Measurements from ENCODE around the gene CCND2.
A peak's percentile ranks its signal among the peaks of the same experiment; 100 is the strongest.

Gene CCND2

GRCh38 chr12:4297617-4298016, 24.1 kb downstream of the CCND2 start:
- no peaks in the 10 kb centered on the region for H3K9me3 ChIP-seq
- H3K4me3 ChIP-seq: no peak overlapping the region
- no peaks in the 10 kb centered on the region for H3K36me3 ChIP-seq (replicated peaks)
- no peaks in the 10 kb centered on the region for H3K4me1 ChIP-seq
- DNase-seq (ENCODE audit: low spot score in 2 of 2): no peak
- no peaks in the 10 kb centered on the region for H3K27me3 ChIP-seq (ENCODE audit: low read depth)
- in situ Hi-C loops (cut with MboI; ENCODE audit: low sequenced_read_pairs): no loop called here

- no peaks in the 10 kb centered on the region; the same call in 1 of the 2 replicates for H3K36me3 ChIP-seq (replicated peaks)
- H3K4me1 ChIP-seq: no peaks in the 10 kb centered on the region
- no peak for DNase-seq (ENCODE audit: low spot score in 2 of 2)
- H3K9me3 ChIP-seq: no peaks in the 10 kb centered on the region
- no peaks in the 10 kb centered on the region for H3K27me3 ChIP-seq (ENCODE audit: low read depth)
- in situ Hi-C loops (cut with MboI; ENCODE audit: low sequenced_read_pairs): loop anchor here (10.0 kb wide), 1 partner anchor 234 kb away; the partner anchor contains the start of gene RAD51AP1
- H3K4me3 ChIP-seq: no peak overlapping the region
Measured at GRCh38 chr12:4300883-4301282, 27.3 kb downstream of the CCND2 start.

DNA sequence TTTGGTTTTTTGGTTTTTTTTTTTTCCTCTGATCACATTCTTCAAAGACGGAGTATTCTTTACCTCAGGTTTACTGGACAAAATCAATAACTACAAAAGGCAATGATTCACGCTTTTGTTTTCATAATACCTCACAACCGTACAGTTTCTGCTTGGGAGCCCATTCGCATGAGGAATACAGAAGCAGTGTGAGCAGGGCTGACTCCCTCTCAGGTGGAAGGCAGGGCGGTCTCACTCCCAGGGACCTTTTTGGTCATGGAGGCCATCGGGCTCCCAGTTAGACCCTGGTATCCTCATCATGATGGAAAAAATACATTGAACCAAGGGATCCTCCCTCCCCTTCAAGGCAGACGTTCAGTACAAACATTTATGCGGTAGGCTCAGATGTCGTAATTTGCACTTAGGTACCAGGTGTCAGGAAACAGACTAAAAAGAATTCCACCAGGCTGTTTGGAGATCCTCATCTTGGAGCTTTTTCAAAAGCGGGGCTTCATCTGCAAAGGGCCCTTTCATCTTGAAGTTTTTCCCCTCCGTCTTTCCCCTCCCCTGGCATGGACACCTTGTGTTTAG, 28.5 kb downstream of the CCND2 start:
- Histone ChIP-seq H3K9me3 (no peaks in the 10 kb centered on the region), H3K4me1 (no peaks in the 10 kb centered on the region), H3K36me3 (replicated peaks) (no peaks in the 10 kb centered on the region; the same call in 1 of the 2 replicates), H3K27me3 (ENCODE audit: low read depth) (no peaks in the 10 kb centered on the region), H3K4me3 (no peak overlapping the region)
- in situ Hi-C loops (cut with MboI; ENCODE audit: low sequenced_read_pairs): loop anchor here (10.0 kb wide), 1 partner anchor 233 kb away; the partner anchor contains the start of gene RAD51AP1
- DNase-seq (ENCODE audit: low spot score in 2 of 2): no peak

- Histone ChIP-seq H3K4me1 (peaks cover 6% of the 10 kb centered on the region), H3K27me3 (ENCODE audit: low read depth) (no peaks in the 10 kb centered on the region), H3K36me3 (replicated peaks) (no peaks in the 10 kb centered on the region; the same call in 1 of the 2 replicates), H3K9me3 (no peaks in the 10 kb centered on the region), H3K4me3 (no peak overlapping the region)
- no peak for DNase-seq (ENCODE audit: low spot score in 2 of 2)
- in situ Hi-C loops (cut with MboI; ENCODE audit: low sequenced_read_pairs): loop anchor here (10.0 kb wide), 1 partner anchor 232 kb away; the partner anchor contains the start of gene RAD51AP1
Measured at GRCh38 chr12:4302881-4303280, 29.3 kb downstream of the CCND2 start.

GRCh38 chr12:4303750-4304149, 30.2 kb downstream of the CCND2 start:
- H3K27me3 ChIP-seq (ENCODE audit: low read depth): no peaks in the 10 kb centered on the region
- in situ Hi-C loops (cut with MboI; ENCODE audit: low sequenced_read_pairs): loop anchor here (10.0 kb wide), 1 partner anchor 231 kb away; the partner anchor contains the start of gene RAD51AP1
- H3K9me3 ChIP-seq: no peaks in the 10 kb centered on the region
- H3K36me3 ChIP-seq (replicated peaks): no peaks in the 10 kb centered on the region; the same call in 1 of the 2 replicates
- no peak for DNase-seq (ENCODE audit: low spot score in 2 of 2)
- H3K4me3 ChIP-seq: no peak overlapping the region
- H3K4me1 ChIP-seq: peaks cover 14% of the 10 kb centered on the region

DNA sequence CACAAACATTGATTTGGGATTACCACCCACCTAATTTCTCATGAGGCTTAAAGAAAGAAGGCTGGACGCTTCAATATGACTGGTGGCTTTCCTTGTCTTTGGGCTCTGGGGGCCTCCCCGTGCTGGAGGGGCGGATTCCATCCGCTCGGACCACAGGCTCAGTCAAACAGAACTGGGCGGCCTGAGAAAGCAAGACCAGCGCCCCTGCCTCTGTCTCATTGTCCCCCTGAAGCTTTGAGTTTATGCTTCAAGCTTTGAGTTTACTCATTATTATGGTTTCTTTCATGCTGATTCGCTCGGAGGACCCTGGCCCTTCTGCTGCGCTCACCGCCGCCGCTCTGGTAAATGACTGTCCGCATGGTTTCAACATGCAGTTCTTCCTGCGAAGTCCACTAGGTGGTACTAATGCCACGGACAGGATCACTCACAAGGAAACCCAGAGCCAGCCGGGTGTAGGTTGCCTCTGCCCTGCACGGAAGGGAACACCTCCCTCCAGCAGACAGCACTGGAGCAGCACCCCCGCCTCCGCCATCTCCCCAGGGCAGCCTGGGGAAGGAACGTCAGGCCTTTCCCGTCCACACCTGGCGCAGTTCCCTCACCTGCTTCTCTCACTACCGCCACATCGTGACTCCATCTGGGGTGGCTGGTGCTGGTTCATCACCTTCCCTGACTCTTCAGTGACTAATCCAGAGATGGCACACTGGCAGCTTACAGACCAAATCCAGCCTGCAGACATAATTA, 34.2 kb downstream of the CCND2 start:
- peaks cover 14% of the 10 kb centered on the region for H3K4me1 ChIP-seq
- H3K27me3 ChIP-seq (ENCODE audit: low read depth): no peaks in the 10 kb centered on the region
- in situ Hi-C loops (cut with MboI; ENCODE audit: low sequenced_read_pairs): loop anchor here (10.0 kb wide), 1 partner anchor 227 kb away; the partner anchor contains the start of gene RAD51AP1
- no peaks in the 10 kb centered on the region for H3K9me3 ChIP-seq
- no peaks in the 10 kb centered on the region; the same call in 1 of the 2 replicates for H3K36me3 ChIP-seq (replicated peaks)
- peak; percentile 87 to 89 for DNase-seq (ENCODE audit: low spot score in 2 of 2)
- peak overlapping the region; percentile 12; the same call in 1 of the 2 replicates for H3K4me3 ChIP-seq

DNA sequence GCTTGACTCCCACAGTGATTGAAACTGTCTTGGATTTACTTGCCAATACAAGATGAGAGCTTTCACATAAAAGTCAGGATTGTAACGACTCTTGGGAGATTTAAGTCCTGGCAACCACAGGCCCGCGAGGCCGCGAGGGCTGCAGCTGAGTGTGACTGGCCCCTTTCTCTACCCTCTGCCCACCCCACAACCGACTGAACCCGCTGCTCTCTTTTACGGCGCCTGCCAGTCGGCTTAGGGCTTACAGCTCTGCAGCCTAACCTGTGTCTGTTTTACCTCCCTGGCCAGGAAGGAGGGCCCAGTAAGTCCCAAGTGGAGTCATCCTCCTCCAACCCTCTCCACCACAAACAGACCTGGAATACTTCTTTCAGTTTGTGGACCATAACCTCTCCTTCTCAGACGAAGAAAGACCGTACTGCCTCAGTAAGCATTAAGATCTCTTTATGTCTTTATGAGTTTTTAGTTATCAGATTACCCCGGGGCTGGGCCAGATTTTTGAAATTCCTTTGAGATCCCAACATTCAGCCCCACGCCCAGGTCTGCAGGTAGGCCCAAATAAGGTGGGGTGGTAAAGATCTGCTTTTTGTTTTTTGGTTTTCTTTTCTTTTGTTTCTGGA, 34.9 kb downstream of the CCND2 start:
- H3K27me3 ChIP-seq (ENCODE audit: low read depth): no peaks in the 10 kb centered on the region
- no peaks in the 10 kb centered on the region for H3K9me3 ChIP-seq
- H3K36me3 ChIP-seq (replicated peaks): no peaks in the 10 kb centered on the region; the same call in 1 of the 2 replicates
- in situ Hi-C loops (cut with MboI; ENCODE audit: low sequenced_read_pairs): loop anchor here (10.0 kb wide), 1 partner anchor 226 kb away; the partner anchor contains the start of gene RAD51AP1
- no peak overlapping the region for H3K4me3 ChIP-seq
- peaks cover 14% of the 10 kb centered on the region for H3K4me1 ChIP-seq
- DNase-seq (ENCODE audit: low spot score in 2 of 2): peak in 1 of 2 experiments; percentile 25

DNA sequence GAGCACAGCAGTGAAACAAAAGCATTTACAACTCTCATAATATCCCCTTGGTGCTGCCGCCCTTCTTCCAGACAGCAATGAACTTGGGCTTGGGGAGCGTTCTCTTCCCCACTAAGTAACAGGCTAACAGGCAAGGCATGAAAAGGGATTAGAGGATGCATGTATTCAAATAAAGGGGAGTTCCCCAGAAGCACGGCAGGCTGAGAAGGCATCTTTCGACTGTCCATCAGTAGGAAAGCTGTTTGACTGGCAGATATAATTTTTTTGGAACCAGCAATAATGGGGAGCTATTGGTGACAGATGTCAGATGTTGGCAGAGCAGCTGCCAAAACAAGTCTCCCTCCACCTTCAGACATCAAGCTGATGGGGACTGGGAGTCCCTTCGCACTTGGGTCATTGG, 38.2 kb downstream of the CCND2 start:
- no peak overlapping the region for H3K4me3 ChIP-seq
- in situ Hi-C loops (cut with MboI; ENCODE audit: low sequenced_read_pairs): no loop called here

DNA sequence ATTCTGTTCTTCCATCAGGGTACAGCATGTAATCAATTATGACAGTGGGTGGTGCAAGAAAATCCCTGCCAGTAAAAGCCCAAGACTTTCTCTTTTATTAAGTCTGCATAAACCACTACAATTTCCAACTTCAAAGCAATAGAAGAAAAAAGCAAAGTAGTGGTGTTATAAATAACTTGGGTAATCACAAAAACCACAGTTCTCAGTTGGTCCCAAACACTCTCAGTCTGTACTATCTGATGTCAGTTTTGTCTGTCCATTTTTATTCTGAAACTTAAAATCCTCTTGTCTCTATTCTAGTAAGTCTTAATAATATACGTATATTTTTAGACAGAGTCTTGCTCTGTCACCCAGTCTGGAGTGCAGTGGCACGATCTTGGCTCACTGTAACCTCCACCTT, 38.7 kb downstream of the CCND2 start:
- Histone ChIP-seq H3K4me1 (peaks cover 13% of the 10 kb centered on the region), H3K4me3 (no peak overlapping the region), H3K9me3 (no peaks in the 10 kb centered on the region), H3K36me3 (replicated peaks) (no peaks in the 10 kb centered on the region), H3K27me3 (ENCODE audit: low read depth) (no peaks in the 10 kb centered on the region)
- in situ Hi-C loops (cut with MboI; ENCODE audit: low sequenced_read_pairs): no loop called here
- no peak for DNase-seq (ENCODE audit: low spot score in 2 of 2)

More for the DNA sequence above, 38.2 kb downstream of the CCND2 start:
- Histone ChIP-seq H3K9me3 (no peaks in the 10 kb centered on the region), H3K36me3 (replicated peaks) (no peaks in the 10 kb centered on the region), H3K4me1 (peaks cover 14% of the 10 kb centered on the region), H3K27me3 (ENCODE audit: low read depth) (no peaks in the 10 kb centered on the region)
- DNase-seq (ENCODE audit: low spot score in 2 of 2): no peak

DNA sequence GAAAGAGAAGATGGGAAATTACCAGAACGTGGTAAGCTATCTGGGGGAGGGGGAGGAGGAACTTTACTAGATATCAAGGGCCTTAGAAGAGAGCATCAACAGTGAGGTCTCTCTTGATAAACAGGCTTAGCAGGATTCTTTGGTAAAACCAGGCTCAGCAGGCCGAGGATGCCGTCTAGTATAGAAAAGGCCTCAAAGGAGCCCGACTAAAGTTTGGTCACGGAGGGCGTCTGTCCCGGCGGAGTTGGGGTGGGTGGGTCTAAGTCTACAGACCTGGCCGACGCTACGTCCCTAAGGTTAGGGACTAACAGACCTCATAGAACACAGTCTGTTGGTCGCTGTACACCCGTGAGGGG, 46.9 kb downstream of the CCND2 start:
- Histone ChIP-seq H3K4me1 (peaks cover 13% of the 10 kb centered on the region), H3K27me3 (ENCODE audit: low read depth) (no peaks in the 10 kb centered on the region), H3K9me3 (no peaks in the 10 kb centered on the region), H3K4me3 (peak overlapping the region; percentile 84), H3K36me3 (replicated peaks) (0 out of 2 replicates have a peak, but pooled peaks cover 5% of the 10 kb centered on the region)
- in situ Hi-C loops (cut with MboI; ENCODE audit: low sequenced_read_pairs): no loop called here
- peak in 1 of 2 experiments; percentile 16 for DNase-seq (ENCODE audit: low spot score in 2 of 2)

GRCh38 chr12:4320853-4321701, 47.5 kb downstream of the CCND2 start, which contains the start of gene TIGAR:
Gene TIGAR (plus strand): TSS chr12:4321213. CDS start chr12:4321272, 59 bp downstream.
- H3K27me3 ChIP-seq (ENCODE audit: low read depth): no peaks in the 10 kb centered on the region
- H3K9me3 ChIP-seq: no peaks in the 10 kb centered on the region
- H3K4me3 ChIP-seq: peak within 1 kb of the TSS; percentile 84
- H3K36me3 ChIP-seq (replicated peaks): 0 out of 2 replicates have a peak, but pooled peaks cover 5% of the 10 kb centered on the region
- peak; percentile 90 to 93 for DNase-seq (ENCODE audit: low spot score in 2 of 2)
- in situ Hi-C loops (cut with MboI; ENCODE audit: low sequenced_read_pairs): no loop called here
- H3K4me1 ChIP-seq: peaks cover 18% of the 10 kb centered on the region

GRCh38 chr12:4322726-4323125, 49.2 kb downstream of the CCND2 start:
- in situ Hi-C loops (cut with MboI; ENCODE audit: low sequenced_read_pairs): no loop called here
- DNase-seq (ENCODE audit: low spot score in 2 of 2): no peak
- H3K9me3 ChIP-seq: no peaks in the 10 kb centered on the region
- H3K36me3 ChIP-seq (replicated peaks): 0 out of 2 replicates have a peak, but pooled peaks cover 5% of the 10 kb centered on the region
- H3K4me1 ChIP-seq: peaks cover 22% of the 10 kb centered on the region
- H3K4me3 ChIP-seq: peak overlapping the region; percentile 84
- no peaks in the 10 kb centered on the region for H3K27me3 ChIP-seq (ENCODE audit: low read depth)

All from HAP-1 (cell line).